Measurements from ENCODE around the gene S100A8.
A peak's percentile ranks its signal among the peaks of the same experiment; 100 is the strongest.

The S100A8 gene

DNA sequence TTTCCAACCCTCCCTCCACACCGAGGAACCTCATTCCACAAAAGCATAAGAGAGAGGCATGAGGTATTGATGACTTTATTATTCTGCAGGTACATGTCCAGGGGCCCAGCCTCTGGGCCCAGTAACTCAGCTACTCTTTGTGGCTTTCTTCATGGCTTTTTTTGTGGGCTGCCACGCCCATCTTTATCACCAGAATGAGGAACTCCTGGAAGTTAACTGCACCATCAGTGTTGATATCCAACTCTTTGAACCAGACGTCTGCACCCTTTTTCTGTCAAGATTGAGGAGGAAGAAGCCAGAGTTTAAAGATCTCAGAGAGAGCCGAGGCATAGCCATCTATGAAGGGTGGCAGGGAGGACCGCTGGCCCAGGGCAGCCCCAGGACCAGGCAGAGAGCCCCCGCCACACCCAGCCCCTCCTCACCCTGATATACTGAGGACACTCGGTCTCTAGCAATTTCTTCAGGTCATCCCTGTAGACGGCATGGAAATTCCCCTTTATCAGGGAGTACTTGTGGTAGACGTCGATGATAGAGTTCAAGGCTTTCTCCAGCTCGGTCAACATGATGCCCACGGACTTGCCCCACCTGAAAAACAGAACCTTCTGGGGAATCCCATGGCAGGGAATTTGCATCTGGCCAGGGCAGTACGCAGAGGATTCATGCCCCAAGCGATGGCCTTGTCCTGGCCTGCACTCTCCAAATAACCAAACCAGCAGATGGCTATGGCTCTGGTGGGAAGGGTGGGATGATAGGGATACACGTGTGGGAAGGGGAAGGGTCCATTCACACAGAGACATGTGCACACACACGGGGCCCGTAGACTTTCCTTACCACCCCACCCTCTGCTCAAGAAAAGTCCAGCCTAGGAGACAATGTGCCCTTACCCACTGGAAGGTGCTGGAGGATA lies 647 bp downstream of the S100A8 start:
- no peak overlapping the region for H3K4me3 ChIP-seq (ENCODE audit: low read depth, low read length)
- peak; percentile 78 for DNase-seq (ENCODE audit: low read depth)
- TF ChIP-seq, protein P1, sequence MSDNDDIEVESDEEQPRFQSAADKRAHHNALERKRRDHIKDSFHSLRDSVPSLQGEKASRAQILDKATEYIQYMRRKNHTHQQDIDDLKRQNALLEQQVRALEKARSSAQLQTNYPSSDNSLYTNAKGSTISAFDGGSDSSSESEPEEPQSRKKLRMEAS (IDR thresholded peaks at IDR 0.05; ENCODE audit: low read depth, low read length), result no peak
- no peak for TF ChIP-seq MYC (IDR thresholded peaks at IDR 0.05; ENCODE audit: low read depth, low read length)
- TF ChIP-seq, protein P2, sequence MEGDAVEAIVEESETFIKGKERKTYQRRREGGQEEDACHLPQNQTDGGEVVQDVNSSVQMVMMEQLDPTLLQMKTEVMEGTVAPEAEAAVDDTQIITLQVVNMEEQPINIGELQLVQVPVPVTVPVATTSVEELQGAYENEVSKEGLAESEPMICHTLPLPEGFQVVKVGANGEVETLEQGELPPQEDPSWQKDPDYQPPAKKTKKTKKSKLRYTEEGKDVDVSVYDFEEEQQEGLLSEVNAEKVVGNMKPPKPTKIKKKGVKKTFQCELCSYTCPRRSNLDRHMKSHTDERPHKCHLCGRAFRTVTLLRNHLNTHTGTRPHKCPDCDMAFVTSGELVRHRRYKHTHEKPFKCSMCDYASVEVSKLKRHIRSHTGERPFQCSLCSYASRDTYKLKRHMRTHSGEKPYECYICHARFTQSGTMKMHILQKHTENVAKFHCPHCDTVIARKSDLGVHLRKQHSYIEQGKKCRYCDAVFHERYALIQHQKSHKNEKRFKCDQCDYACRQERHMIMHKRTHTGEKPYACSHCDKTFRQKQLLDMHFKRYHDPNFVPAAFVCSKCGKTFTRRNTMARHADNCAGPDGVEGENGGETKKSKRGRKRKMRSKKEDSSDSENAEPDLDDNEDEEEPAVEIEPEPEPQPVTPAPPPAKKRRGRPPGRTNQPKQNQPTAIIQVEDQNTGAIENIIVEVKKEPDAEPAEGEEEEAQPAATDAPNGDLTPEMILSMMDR (IDR thresholded peaks at IDR 0.05; ENCODE audit: low read depth, low read length), result no peak
- TF ChIP-seq POLR2A (IDR thresholded peaks at IDR 0.05; ENCODE audit: extremely low read depth, insufficient read length), result no peak

DNA sequence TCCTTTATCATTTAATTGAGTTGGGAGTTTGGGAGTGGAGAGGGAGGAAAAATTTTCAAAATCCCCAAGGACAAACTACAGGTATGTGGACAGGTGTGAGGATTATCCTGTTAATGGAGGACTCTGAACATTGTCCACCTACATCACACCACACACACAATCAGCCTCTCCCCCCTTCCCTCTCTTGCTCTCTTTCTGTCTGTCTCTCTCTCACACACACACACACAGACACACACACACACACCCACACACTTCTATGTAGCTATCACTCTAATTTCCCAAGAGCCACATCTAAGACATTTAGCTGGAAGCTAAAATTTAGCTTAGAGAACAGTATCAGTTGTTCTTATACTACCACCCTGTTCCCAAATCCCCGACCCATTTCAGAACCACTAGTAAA lies 1.5 kb downstream of the S100A8 start:
- no peak for DNase-seq (ENCODE audit: low read depth)
- H3K4me3 ChIP-seq (ENCODE audit: low read depth, low read length), result no peak overlapping the region
- TF ChIP-seq POLR2A (IDR thresholded peaks at IDR 0.05; ENCODE audit: extremely low read depth, insufficient read length) (no peak), MYC (IDR thresholded peaks at IDR 0.05; ENCODE audit: low read depth, low read length) (no peak)
- TF ChIP-seq, protein P1 (IDR thresholded peaks at IDR 0.05; ENCODE audit: low read depth, low read length), result no peak

DNA sequence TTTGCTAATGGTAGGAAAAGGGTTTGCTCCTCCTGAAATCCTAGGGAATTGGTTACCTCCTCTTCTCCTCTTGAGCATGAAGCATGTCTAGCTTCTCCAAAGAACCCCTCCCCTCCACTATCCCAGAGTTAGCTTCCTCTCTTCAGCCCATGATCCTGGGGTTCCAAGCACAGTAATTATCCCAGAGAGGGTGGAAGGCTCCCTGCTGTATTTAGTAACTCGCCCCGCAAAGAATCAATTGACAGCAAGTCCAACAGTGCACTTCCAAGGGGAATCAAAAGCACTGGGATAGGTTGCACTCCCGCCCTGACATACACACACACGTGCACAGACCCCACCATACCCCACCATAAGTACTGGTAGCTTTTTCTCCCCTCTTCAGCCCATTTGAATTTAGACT lies 3.1 kb downstream of the S100A8 start:
- no peak for DNase-seq (ENCODE audit: low read depth)
- H3K4me3 ChIP-seq (ENCODE audit: low read depth, low read length), result no peak overlapping the region
- no peak for TF ChIP-seq MYC (IDR thresholded peaks at IDR 0.05; ENCODE audit: low read depth, low read length)

DNA sequence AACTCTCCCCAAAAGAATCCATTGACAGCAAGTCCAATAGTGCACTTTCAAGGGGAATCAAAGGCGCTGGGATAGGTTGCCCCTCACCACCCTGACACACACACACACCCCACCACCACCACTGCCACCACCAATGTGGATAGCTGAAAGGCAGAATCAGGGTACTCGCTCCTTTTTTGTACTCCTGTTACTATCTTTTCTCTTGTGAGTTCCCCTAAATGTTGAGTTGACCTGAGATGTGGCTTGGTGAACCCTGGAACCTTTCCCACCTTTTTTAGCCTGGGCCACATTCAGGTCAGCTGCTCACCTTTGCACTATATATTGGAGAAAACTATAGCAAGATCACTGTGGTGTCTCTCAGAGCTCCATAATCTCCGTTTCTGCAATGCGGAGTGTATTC lies 3.9 kb downstream of the S100A8 start:
- H3K4me3 ChIP-seq (ENCODE audit: low read depth, low read length), result no peak overlapping the region
- no peak for DNase-seq (ENCODE audit: low read depth)
- TF ChIP-seq MYC (IDR thresholded peaks at IDR 0.05; ENCODE audit: low read depth, low read length), result no peak
- TF ChIP-seq, protein P2 (IDR thresholded peaks at IDR 0.05; ENCODE audit: low read depth, low read length), result no peak
- TF ChIP-seq, protein P1 (IDR thresholded peaks at IDR 0.05; ENCODE audit: low read depth, low read length), result no peak
- no peak for TF ChIP-seq POLR2A (IDR thresholded peaks at IDR 0.05; ENCODE audit: extremely low read depth, insufficient read length)

DNA sequence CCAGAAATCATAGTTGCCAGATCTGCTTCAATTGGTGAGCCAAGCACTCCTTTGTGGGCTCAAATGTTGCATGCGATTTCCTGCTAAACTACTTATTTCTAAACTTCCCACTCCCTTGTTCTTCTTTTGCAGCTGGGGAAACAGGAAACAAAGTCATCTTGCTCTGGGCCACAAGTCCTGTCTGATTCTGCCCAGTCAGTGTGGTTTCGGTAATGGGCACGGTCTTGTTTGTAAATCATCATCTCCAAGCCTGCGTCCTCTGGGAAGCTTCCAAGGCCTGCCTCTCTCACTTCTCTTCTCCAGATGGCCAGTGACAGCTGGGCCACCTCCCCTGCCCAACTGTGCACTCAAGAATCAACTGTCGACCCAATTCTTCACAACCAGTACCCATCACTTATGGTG lies 4.4 kb downstream of the S100A8 start:
- no peak overlapping the region for H3K4me3 ChIP-seq (ENCODE audit: low read depth, low read length)
- DNase-seq (ENCODE audit: low read depth), result peak; percentile 90
- TF ChIP-seq, protein P1 (IDR thresholded peaks at IDR 0.05; ENCODE audit: low read depth, low read length), result 0 out of 2 replicates have a peak, but pooled peaks have one; percentile 28
- TF ChIP-seq MYC (IDR thresholded peaks at IDR 0.05; ENCODE audit: low read depth, low read length), result no peak

DNA sequence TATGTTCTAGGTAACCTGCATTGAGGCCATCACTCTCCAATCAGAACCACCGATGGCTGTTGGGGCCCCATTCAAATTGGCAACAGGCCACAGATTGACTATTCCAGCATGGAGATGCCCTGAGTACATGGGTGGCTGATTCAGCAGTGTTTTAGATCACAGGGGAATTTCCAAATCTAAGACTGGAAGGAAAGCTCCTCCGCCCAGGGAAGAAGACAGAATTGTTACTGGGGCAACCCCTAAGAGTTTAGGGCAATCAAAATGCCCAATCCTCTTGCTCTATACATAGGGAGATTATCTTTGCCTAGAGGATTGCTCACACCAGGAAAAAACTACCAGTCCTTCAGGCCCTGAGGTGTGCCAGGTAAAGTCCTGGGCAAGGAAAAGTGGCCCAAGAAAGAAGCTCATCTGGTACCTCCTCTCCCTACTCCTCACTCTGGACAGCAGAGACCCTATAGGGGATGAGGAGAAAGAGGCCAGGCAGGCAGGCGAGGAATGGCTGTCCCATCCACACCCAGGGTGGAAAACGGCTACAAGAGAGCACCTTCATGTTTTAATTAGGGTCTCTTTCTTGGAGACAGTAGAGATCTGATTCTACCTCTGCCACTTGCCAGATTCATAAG lies 5.8 kb downstream of the S100A8 start:
- TF ChIP-seq MYC (IDR thresholded peaks at IDR 0.05; ENCODE audit: low read depth, low read length) (no peak), POLR2A (IDR thresholded peaks at IDR 0.05; ENCODE audit: extremely low read depth, insufficient read length) (no peak)
- TF ChIP-seq, protein P1 (IDR thresholded peaks at IDR 0.05; ENCODE audit: low read depth, low read length), result no peak
- TF ChIP-seq, protein P2 (IDR thresholded peaks at IDR 0.05; ENCODE audit: low read depth, low read length), result no peak
- H3K4me3 ChIP-seq (ENCODE audit: low read depth, low read length), result no peak overlapping the region
- DNase-seq (ENCODE audit: low read depth), result no peak

DNA sequence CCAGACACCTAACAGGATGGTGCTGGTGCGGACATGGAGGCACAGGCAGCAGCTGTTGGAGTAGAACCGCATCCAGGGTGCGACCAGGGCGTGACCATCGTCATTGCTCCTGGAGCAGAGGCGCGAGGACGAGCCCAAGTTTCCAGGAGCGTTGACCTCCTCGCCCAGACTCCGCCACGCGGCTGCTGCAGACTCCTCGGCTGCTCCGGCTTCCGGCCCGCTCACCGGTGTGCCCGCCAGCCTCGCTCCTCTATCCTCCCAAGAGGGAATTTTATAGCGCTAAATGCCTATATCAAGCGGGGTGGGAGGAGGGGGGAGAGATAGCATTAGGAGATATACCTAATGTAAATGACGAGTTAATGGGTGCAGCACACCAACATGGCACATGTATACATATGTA lies 10.2 kb downstream of the S100A8 start:
- no peak for DNase-seq (ENCODE audit: low read depth)
- no peak overlapping the region for H3K4me3 ChIP-seq (ENCODE audit: low read depth, low read length)
- TF ChIP-seq POLR2A (IDR thresholded peaks at IDR 0.05; ENCODE audit: extremely low read depth, insufficient read length) (no peak), MYC (IDR thresholded peaks at IDR 0.05; ENCODE audit: low read depth, low read length) (no peak)
- TF ChIP-seq, protein P2 (IDR thresholded peaks at IDR 0.05; ENCODE audit: low read depth, low read length), result no peak
- TF ChIP-seq, protein P1 (IDR thresholded peaks at IDR 0.05; ENCODE audit: low read depth, low read length), result no peak

Data from NB4 (cell line).